Stimulated activated memory B cell treated with anti-CD40 and anti-IgM and Interleukin-4, amounts not matched to agents 10 μg/mL and 1 μg/mL and 100 μg/mL, for 72 hours (primary cell): Measurements from ENCODE around the gene TMPRSS3.

Experiments used
- ATAC-seq: fragments of 150-1000 bp; cut with Tn5 transposase; 2 replicates; pipeline ENCODE4 v1.10.0; 2021
- H3K27ac Mint-ChIP-seq: one replicate; pipeline ENCODE4 v1.8.0; 2022; ENCODE audit warnings: mild to moderate bottlenecking, mixed read lengths
- H3K27me3 Mint-ChIP-seq: one replicate; pipeline ENCODE4 v1.8.0; 2022; ENCODE audit warnings: mixed read lengths
- H3K36me3 Mint-ChIP-seq: one replicate; pipeline ENCODE4 v1.8.0; 2022; ENCODE audit warnings: mixed read lengths
- H3K4me1 Mint-ChIP-seq: one replicate; pipeline ENCODE4 v1.8.0; 2022; ENCODE audit warnings: mixed read lengths
- H3K4me3 Mint-ChIP-seq: one replicate; pipeline ENCODE4 v1.8.0; 2022; ENCODE audit warnings: mild to moderate bottlenecking, moderate library complexity, mixed read lengths
- H3K9me3 Mint-ChIP-seq: one replicate; pipeline ENCODE4 v1.8.0; 2022; ENCODE audit warnings: mixed read lengths

The TMPRSS3 gene

DNA sequence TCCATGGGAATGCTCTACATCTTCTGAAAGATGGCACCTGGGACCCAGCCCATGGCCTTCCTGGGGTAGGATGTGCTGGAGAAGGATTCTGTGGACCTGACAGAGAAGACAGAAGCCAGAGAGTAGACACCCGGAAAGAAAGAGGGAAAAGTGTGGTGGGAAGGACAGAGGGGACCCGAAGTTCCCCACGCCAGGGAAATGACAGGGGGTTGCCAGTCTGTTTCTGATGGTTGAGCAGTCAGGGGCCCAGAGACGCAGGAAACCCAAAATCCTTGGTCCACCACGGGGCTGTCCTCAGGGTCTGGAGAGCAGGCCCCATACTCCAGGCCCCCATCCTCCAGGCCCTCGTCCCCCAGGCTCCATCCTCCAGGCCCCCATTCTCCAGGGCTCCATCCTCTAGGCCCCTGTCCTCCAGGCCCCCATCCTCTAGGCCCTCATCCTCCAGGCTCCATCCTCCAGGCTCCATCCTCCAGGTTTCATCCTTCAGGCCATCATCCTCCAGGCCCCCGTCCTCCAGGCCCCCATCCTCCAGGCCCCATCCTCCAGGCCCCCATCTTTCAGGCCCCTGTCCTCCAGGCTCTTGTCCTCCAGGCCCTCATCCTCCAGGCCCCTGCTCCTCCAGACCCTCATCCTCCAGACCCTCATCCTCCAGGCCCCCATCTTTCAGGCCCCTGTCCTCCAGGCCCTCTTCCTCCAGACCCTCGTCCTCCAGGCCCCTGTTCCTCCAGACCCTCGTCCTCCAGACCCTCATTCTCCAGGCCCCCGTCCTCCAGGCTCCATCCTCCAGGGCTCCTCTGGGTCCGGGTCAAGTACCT is 44.0 kb downstream of the TMPRSS3 start:
- ATAC-seq: peak; percentile 22
- H3K4me1 Mint-ChIP-seq: no peaks in the 10 kb centered on the region
- no peak overlapping the region for H3K4me3 Mint-ChIP-seq
- peaks cover 15% of the 10 kb centered on the region for H3K9me3 Mint-ChIP-seq
- H3K27me3 Mint-ChIP-seq: peaks cover 50% of the 10 kb centered on the region
- H3K27ac Mint-ChIP-seq: no peak overlapping the region
- no peaks in the 10 kb centered on the region for H3K36me3 Mint-ChIP-seq

GRCh38 chr21:42350927-42351426 is 44.9 kb downstream of the TMPRSS3 start, which contains the start of gene TFF2:
Gene TFF2 (minus strand): TSS chr21:42350994. CDS start chr21:42350957, 37 bp downstream.
- H3K9me3 Mint-ChIP-seq: peaks cover 15% of the 10 kb centered on the region
- peak; percentile 18 for ATAC-seq
- no peaks in the 10 kb centered on the region for H3K36me3 Mint-ChIP-seq
- no peaks in the 10 kb centered on the region for H3K4me1 Mint-ChIP-seq
- H3K27me3 Mint-ChIP-seq: peaks cover 59% of the 10 kb centered on the region
- H3K27ac Mint-ChIP-seq: no peak within 1 kb of the TSS
- no peak within 1 kb of the TSS for H3K4me3 Mint-ChIP-seq

DNA sequence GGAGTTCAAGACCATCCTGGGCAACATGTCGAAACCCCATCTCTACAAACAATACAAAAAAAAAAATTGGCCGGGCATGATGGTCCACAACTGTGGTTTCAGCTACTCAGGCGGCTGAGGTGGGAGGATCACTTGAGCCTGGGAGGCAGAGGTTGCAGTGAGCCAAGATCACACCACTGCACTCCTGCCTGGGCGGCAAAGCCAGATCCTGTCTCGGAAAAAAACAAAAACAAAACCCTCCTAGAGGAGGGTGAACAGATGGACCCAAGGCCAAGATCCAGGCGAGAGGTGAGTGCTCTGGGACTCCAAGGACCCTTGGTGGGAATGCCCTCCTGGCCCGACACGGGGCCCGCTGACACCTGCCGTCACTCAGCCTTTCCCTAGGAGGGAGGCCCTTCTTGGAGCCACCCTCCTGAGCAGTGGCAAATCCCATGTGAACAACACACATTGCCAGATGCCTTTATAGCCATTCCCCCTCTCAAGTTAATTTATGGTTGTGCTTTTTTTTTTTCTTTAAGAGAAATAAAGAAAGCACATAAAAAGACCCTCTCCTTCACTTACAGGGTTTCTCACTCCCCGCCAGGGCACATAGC is 45.4 kb downstream of the TMPRSS3 start:
- no peak for ATAC-seq
- peaks cover 15% of the 10 kb centered on the region for H3K9me3 Mint-ChIP-seq
- peaks cover 64% of the 10 kb centered on the region for H3K27me3 Mint-ChIP-seq

GRCh38 chr21:42349420-42350317 is 46.2 kb downstream of the TMPRSS3 start:
- Mint-ChIP-seq H3K4me1 (no peaks in the 10 kb centered on the region), H3K4me3 (no peak overlapping the region), H3K9me3 (peaks cover 11% of the 10 kb centered on the region), H3K27me3 (peaks cover 62% of the 10 kb centered on the region), H3K36me3 (no peaks in the 10 kb centered on the region), H3K27ac (no peak overlapping the region)
- ATAC-seq: no peak

More for the DNA sequence above, 45.4 kb downstream of the TMPRSS3 start:
- Mint-ChIP-seq H3K27ac (no peak overlapping the region), H3K4me1 (no peaks in the 10 kb centered on the region), H3K4me3 (no peak overlapping the region), H3K36me3 (no peaks in the 10 kb centered on the region)

- Mint-ChIP-seq H3K4me3 (no peak overlapping the region), H3K4me1 (no peaks in the 10 kb centered on the region), H3K36me3 (no peaks in the 10 kb centered on the region), H3K27me3 (peaks cover 55% of the 10 kb centered on the region), H3K27ac (no peak overlapping the region), H3K9me3 (peaks cover 7% of the 10 kb centered on the region)
- no peak for ATAC-seq
Measured at GRCh38 chr21:42348762-42349161, 47.1 kb downstream of the TMPRSS3 start.

DNA sequence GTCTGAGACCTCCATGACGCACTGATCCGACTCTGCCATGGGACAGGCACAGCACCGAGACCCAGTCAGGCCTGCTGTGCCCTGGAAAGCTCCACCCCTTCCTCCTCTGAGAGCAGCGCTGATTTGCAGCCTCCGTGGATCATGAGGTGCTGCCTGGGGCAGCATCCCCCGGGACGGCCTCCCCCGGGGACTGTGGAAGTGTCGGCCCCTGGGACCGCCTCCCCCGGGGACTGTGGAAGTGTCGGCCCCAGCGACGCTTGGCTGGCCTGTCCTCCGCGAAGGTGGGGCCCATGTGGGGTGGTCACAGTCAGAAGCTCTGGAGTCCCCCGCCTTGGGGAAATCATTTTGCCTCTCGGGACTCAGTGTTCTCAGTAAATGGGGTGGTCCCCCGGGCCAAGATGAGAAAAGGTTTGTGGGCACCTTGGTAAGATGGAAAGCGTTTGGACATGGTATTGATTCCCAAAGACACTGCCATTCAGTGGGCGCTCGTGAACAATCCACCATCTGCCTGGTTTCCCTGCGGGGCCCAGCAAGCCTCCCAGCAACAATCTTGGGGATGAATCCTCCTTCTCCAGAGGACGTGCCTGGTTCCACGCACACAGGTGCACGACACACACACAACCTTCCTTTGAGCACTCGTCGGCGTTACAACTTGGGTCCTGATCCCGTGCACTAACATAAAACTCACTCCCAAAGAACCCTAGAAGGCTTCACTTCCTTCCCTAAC is 48.1 kb downstream of the TMPRSS3 start:
- no peak for ATAC-seq
- Mint-ChIP-seq H3K9me3 (no peaks in the 10 kb centered on the region), H3K27ac (no peak overlapping the region), H3K4me1 (no peaks in the 10 kb centered on the region), H3K36me3 (no peaks in the 10 kb centered on the region), H3K27me3 (peaks cover 54% of the 10 kb centered on the region), H3K4me3 (no peak overlapping the region)

GRCh38 chr21:42346866-42347600 is 48.8 kb downstream of the TMPRSS3 start:
- ATAC-seq: no peak
- no peaks in the 10 kb centered on the region for H3K36me3 Mint-ChIP-seq
- no peak overlapping the region for H3K4me3 Mint-ChIP-seq
- H3K27ac Mint-ChIP-seq: no peak overlapping the region
- peaks cover 47% of the 10 kb centered on the region for H3K27me3 Mint-ChIP-seq
- H3K9me3 Mint-ChIP-seq: no peaks in the 10 kb centered on the region
- H3K4me1 Mint-ChIP-seq: no peaks in the 10 kb centered on the region

GRCh38 chr21:42346441-42346840 is 49.4 kb downstream of the TMPRSS3 start:
- ATAC-seq: no peak
- Mint-ChIP-seq H3K27me3 (peaks cover 41% of the 10 kb centered on the region), H3K36me3 (no peaks in the 10 kb centered on the region), H3K4me1 (no peaks in the 10 kb centered on the region), H3K4me3 (no peak overlapping the region), H3K27ac (no peak overlapping the region), H3K9me3 (no peaks in the 10 kb centered on the region)

DNA sequence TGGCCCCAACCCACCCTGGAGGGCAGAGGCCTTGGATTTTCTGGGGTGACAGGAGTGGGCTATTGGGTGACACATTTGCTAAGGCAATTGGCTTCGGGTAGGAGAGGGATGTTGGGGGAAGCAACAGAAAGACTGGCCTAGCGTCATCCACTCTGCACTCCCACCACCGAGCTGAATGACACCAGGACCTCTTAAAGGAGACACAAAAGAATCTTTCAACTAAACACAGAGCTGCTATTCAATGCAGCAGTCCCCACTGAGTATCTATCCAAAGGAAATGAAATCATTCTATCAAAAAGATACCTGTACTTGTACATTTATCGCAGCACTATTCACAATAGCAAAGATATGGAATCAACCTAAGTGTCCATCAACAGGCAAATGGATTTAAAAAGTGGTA is 51.2 kb downstream of the TMPRSS3 start:
- ATAC-seq: no peak
- no peaks in the 10 kb centered on the region for H3K4me1 Mint-ChIP-seq
- no peaks in the 10 kb centered on the region for H3K9me3 Mint-ChIP-seq
- no peaks in the 10 kb centered on the region for H3K36me3 Mint-ChIP-seq
- no peak overlapping the region for H3K27ac Mint-ChIP-seq
- H3K4me3 Mint-ChIP-seq: no peak overlapping the region
- H3K27me3 Mint-ChIP-seq: peaks cover 31% of the 10 kb centered on the region

DNA sequence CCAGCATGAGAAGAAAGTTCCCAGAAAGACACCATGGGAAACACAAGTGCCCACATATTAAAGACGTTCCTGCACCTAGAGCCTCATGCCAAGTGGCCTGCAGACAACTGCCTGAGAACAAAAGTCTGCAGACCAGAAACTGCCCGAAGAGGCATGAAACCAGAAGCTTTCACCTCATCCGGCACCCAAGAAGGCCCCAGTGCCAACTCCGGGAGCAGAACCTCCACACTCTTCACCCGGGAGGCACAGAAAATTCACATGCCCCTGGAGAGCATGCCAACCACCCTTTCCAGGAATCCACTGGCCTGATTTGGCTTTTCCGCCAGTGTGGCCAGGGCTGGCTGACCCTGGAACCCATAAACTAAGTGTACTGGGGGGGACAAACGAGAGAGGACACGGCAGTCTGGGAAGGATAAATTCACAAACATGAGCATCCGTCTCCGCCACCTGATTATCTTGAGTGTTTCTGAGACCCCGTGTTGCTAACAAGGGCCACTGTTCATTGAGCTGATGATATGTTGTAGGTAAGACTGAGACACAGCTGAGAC is 51.8 kb downstream of the TMPRSS3 start:
- Mint-ChIP-seq H3K36me3 (no peaks in the 10 kb centered on the region), H3K4me3 (no peak overlapping the region), H3K27me3 (peaks cover 31% of the 10 kb centered on the region), H3K9me3 (no peaks in the 10 kb centered on the region), H3K4me1 (no peaks in the 10 kb centered on the region), H3K27ac (no peak overlapping the region)
- no peak for ATAC-seq

DNA sequence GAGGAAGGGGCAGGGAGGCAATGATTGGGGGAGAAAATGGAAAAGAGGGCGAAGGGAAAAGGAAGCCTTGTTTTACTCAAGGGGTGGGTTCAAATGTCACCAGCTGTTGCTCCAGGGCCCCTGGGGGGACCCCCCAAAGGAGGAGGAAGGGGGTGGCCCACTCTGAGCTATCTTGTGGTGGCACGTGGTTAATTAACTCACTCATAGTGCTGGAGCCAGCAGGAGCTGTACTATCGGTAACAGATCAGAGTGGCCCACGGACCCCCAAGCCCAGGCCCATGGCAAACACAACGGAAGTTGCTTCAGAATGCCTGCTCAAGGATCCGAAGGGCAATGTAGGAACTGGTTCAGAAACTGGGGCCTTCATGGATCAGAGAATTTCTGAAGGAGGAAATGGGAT is 52.3 kb downstream of the TMPRSS3 start:
- Mint-ChIP-seq H3K36me3 (no peaks in the 10 kb centered on the region), H3K4me1 (no peaks in the 10 kb centered on the region), H3K27me3 (peaks cover 31% of the 10 kb centered on the region), H3K27ac (no peak overlapping the region), H3K4me3 (no peak overlapping the region), H3K9me3 (no peaks in the 10 kb centered on the region)
- no peak for ATAC-seq

DNA sequence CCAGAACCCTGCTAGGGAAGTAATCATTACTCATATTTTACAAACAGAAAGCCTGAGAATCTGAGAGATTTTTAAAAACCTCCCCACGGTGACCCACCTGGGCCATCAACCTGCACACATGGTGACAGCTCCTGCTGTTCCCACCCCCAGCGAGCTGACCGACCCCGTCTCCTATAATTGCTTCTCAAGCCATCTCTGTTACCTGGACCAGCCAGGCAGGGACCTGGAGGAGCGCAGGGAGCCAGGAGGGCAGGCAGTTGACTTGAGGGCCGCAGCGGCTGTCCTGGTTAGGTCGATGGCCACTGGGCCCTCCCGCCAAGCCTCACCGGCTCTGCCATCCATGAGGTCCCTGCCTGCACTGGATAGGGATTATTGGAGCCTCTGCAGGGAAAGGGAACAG is 52.8 kb downstream of the TMPRSS3 start:
- Mint-ChIP-seq H3K4me3 (no peak overlapping the region), H3K27me3 (peaks cover 31% of the 10 kb centered on the region), H3K9me3 (no peaks in the 10 kb centered on the region), H3K4me1 (peaks cover 2% of the 10 kb centered on the region), H3K36me3 (no peaks in the 10 kb centered on the region), H3K27ac (no peak overlapping the region)
- ATAC-seq: no peak

DNA sequence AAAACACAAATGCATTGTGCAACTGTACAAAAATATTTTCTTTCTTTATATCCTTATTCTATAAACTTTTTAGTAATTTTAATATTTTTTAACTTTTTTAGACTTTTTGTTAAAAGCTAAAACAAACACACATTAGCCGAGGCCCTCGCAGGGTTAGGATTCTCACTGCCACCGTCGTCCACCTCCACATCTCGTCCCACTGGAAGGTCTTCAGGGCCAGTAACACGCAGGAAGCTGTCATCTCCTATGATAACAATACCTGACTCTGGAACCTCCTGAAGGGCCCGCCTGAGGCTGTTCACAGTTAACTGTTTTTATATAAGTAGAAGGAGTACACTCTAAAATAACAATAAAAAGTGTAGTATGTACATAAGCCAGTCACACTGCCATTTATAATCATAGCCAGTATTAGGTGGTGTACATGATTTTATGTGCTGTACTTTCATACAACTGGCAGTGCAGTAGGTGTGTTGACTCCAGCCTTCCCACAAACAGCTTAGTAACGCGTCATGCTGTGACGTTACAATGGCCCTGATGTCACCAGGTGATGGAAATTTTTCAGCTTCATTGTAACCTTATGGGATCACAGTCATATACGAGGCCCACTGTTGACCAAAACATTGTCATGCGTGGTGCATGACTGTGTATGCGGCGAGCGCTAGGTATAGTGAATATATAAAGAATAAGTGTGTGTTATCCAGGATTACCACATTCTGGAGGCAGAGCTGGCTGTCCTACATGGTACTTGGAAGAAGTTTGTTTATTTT is 53.9 kb downstream of the TMPRSS3 start:
- no peak for ATAC-seq
- Mint-ChIP-seq H3K36me3 (no peaks in the 10 kb centered on the region), H3K27ac (no peak overlapping the region), H3K27me3 (peaks cover 37% of the 10 kb centered on the region), H3K4me3 (no peak overlapping the region), H3K9me3 (no peaks in the 10 kb centered on the region), H3K4me1 (peaks cover 11% of the 10 kb centered on the region)
